HepG2 (cell line): ENCODE measurements around the gene CPAMD8. TPM values are rescaled to one million over a fixed set of nuclear protein-coding genes. Genes with fewer than 3 reads are reported as not detected.

ENCODE experiments used
- ATAC-seq: fragments of 200-7000 bp; cut with Tn5 transposase; 3 replicates; pipeline ENCODE4 v1.9.1; 2020; ENCODE audit warnings: mild to moderate bottlenecking, moderate library complexity
- BruUV-seq: library from RNA; stranded (reverse); fragments of 400-500 nt; replicated peaks from 2 replicates; lab custom pipeline; 2021; lab: Mats Ljungman, UMichigan
- CTCF ChIA-PET: fragments of 300-600 bp; formaldehyde crosslinking; extraction: SDS; loops from one replicate; lab custom pipeline; 2021; ENCODE audit warnings: low total read pairs, inconsistent platforms, low intra/inter-chr PET ratio; lab: Yijun Ruan, JAX
- POLR2A ChIA-PET: fragments of 350-600 bp; sonication (Branson Sonifier 250); formaldehyde crosslinking; loops from one replicate; lab custom pipeline; 2020; ENCODE audit warnings: antibody characterized with exemption, inconsistent platforms; lab: Yijun Ruan, JAX
- DNase-seq: peaks from one replicate; pipeline ENCODE4 v3.0.0-alpha.2; 2015; ENCODE audit warnings: low spot score
- FAIRE-seq: peaks from 3 replicates; lab custom pipeline; 2011; peaks lifted over from hg19 to GRCh38; lab: Jason Lieb, UNC
- H2AFZ ChIP-seq: one replicate; pipeline ENCODE4 v1.6.1; 2011; ENCODE audit warnings: low read length, inconsistent platforms
- H3K27ac ChIP-seq: fragments of 300-600 bp; 3 replicates; pipeline ENCODE4 v1.8.0; 2011; ENCODE audit warnings: mixed run types, mild to moderate bottlenecking, mixed read lengths, low read length, inconsistent platforms; ENCODE audit not compliant: insufficient read depth; ENCODE audit errors: extremely low read length
- H3K27me3 ChIP-seq, 2 experiments: fragments of 200-600 bp in 1 of 2; 2 replicates in 1 of 2; 3 replicates in 1 of 2; pipeline versions ENCODE4 v1.6.0 to v1.8.0; 2011; ENCODE audit warnings: low read length in 2 of 2, mild to moderate bottlenecking in 2 of 2, moderate library complexity in 2 of 2, inconsistent platforms in 1 of 2; ENCODE audit not compliant: insufficient read depth in 2 of 2, control insufficient read depth in 1 of 2
- H3K36me3 ChIP-seq, 2 experiments: fragments of 200-600 bp in 1 of 2; replicated peaks in 1 of 2; 2 replicates in 1 of 2; 3 replicates in 1 of 2; pipeline versions ENCODE4 v1.5.1 to v1.8.0; 2011; ENCODE audit warnings: low read length in 2 of 2, inconsistent platforms in 1 of 2; ENCODE audit not compliant: insufficient read depth in 2 of 2, control insufficient read depth in 1 of 2
- H3K4me1 ChIP-seq: 2 replicates; pipeline ENCODE4 v1.5.1; 2012; ENCODE audit warnings: low read length, inconsistent platforms; ENCODE audit not compliant: insufficient read depth
- H3K4me2 ChIP-seq: 2 replicates; pipeline ENCODE4 v1.6.0; 2011; ENCODE audit warnings: low read depth, low read length, inconsistent platforms
- H3K4me3 ChIP-seq, 3 experiments: fragments of 200-600 bp in 1 of 3; sonication (generic), shearing (Covaris generic) in 1 of 3; replicated peaks in 1 of 3; 2 replicates each; pipeline ENCODE4 v1.5.1; 2011 to 2016; ENCODE audit warnings: low read length in 3 of 3, inconsistent platforms in 2 of 3, low read depth in 2 of 3, mild to moderate bottlenecking in 2 of 3, control low read depth in 1 of 3, mixed read lengths in 1 of 3; ENCODE audit not compliant: insufficient read depth in 1 of 3
- H3K79me2 ChIP-seq: one replicate; pipeline ENCODE4 v1.6.1; 2011; ENCODE audit warnings: low read length, inconsistent platforms; ENCODE audit not compliant: insufficient read depth
- H3K9ac ChIP-seq: 2 replicates; pipeline ENCODE4 v1.6.0; 2011; ENCODE audit warnings: mild to moderate bottlenecking, low read depth, low read length, inconsistent platforms; ENCODE audit not compliant: insufficient read depth
- H3K9me3 ChIP-seq: 2 replicates; pipeline ENCODE4 v1.5.1; 2012; ENCODE audit warnings: mild to moderate bottlenecking, low read length
- H4K20me1 ChIP-seq: 2 replicates; pipeline ENCODE4 v1.6.0; 2011; ENCODE audit warnings: inconsistent platforms, mild to moderate bottlenecking, low read length, moderate library complexity; ENCODE audit not compliant: insufficient read depth
- HMG20B ChIP-seq: conservative IDR thresholded peaks from 2 replicates; pipeline ENCODE4 v1.6.1; 2016; ENCODE audit warnings: missing genetic modification reagents, missing compliant biosample characterization
- JUNB ChIP-seq: sonication (generic); formaldehyde crosslinking; IDR thresholded peaks from 2 replicates; pipeline ENCODE4 v1.8.0; 2022; ENCODE audit warnings: missing genetic modification reagents, mild to moderate bottlenecking, borderline replicate concordance
- LCORL ChIP-seq, 2 experiments: fragments of 450-650 bp in 1 of 2; sonication (generic) in 1 of 2; formaldehyde crosslinking in 1 of 2; IDR thresholded peaks; 2 replicates each; pipeline versions ENCODE4 v1.5.0 to v1.6.1; 2017 to 2020; ENCODE audit warnings: antibody characterized with exemption in 1 of 2, missing genetic modification reagents in 1 of 2
- NCOR1 ChIP-seq: fragments of 200-600 bp; sonication (generic); IDR thresholded peaks from 2 replicates; pipeline ENCODE4 v1.7.0; 2017; ENCODE audit warnings: antibody characterized with exemption, low read length, borderline replicate concordance
- ONECUT2 ChIP-seq: sonication (generic); formaldehyde crosslinking; IDR thresholded peaks from 2 replicates; pipeline ENCODE4 v1.4.0; 2020; ENCODE audit warnings: missing genetic modification reagents
- PAX8 ChIP-seq: sonication (generic); formaldehyde crosslinking; IDR thresholded peaks from 2 replicates; pipeline ENCODE4 v1.8.0; 2022; ENCODE audit warnings: mild to moderate bottlenecking, missing genetic modification reagents, borderline replicate concordance
- SNRNP70 ChIP-seq: fragments of 200-400 bp; formaldehyde crosslinking; IDR thresholded peaks from 2 replicates; pipeline ENCODE4 v1.6.1; 2017; ENCODE audit warnings: mild to moderate bottlenecking, low read depth, low read length, moderate library complexity
- SRSF9 ChIP-seq: fragments of 200-400 bp; formaldehyde crosslinking; IDR thresholded peaks from 2 replicates; pipeline ENCODE4 v1.6.1; 2018; ENCODE audit warnings: borderline replicate concordance, mild to moderate bottlenecking, low read depth, low read length; ENCODE audit not compliant: insufficient read depth, poor library complexity, severe bottlenecking
- TOE1 ChIP-seq: sonication (generic); formaldehyde crosslinking; IDR thresholded peaks from 2 replicates; pipeline ENCODE4 v1.4.0; 2020; ENCODE audit warnings: mild to moderate bottlenecking, missing genetic modification reagents
- ZNF180 ChIP-seq: sonication (generic); formaldehyde crosslinking; IDR thresholded peaks from 2 replicates; pipeline ENCODE4 v1.4.0; 2020; ENCODE audit warnings: low read depth, missing genetic modification reagents, borderline replicate concordance
- ZNF335 ChIP-seq: sonication (generic); formaldehyde crosslinking; IDR thresholded peaks from 2 replicates; pipeline ENCODE4 v1.4.0; 2020; ENCODE audit warnings: missing genetic modification reagents
- ZNF354B ChIP-seq: sonication (generic); formaldehyde crosslinking; IDR thresholded peaks from 2 replicates; pipeline ENCODE4 v1.8.0; 2022; ENCODE audit warnings: mild to moderate bottlenecking, missing genetic modification reagents
- ZNF446 ChIP-seq: sonication (generic); formaldehyde crosslinking; IDR thresholded peaks from 2 replicates; pipeline ENCODE4 v1.5.0; 2020; ENCODE audit warnings: mild to moderate bottlenecking, missing genetic modification reagents
- ZNF572 ChIP-seq: sonication (generic); formaldehyde crosslinking; IDR thresholded peaks from 2 replicates; pipeline ENCODE4 v1.5.1; 2020; ENCODE audit warnings: mild to moderate bottlenecking, missing genetic modification reagents
- ZNF577 ChIP-seq: sonication (generic); formaldehyde crosslinking; IDR thresholded peaks from 2 replicates; pipeline ENCODE4 v1.4.0; 2020; ENCODE audit warnings: mild to moderate bottlenecking, low read depth, missing genetic modification reagents, borderline replicate concordance
- ZNF644 ChIP-seq: IDR thresholded peaks from 2 replicates; pipeline ENCODE4 v1.6.1; 2016; ENCODE audit warnings: low read depth
- WGBS: methylation state at CpG from one replicate; pipeline ENCODE4 v1.1.6; 2017; ENCODE audit warnings: low lambda C conversion rate; 5-methylcytosine and 5-hydroxymethylcytosine counted together
- in situ Hi-C: cut with HindIII; loops from 2 replicates; pipeline ENCODE4 v1.10.0; 2017; ENCODE audit warnings: low pct_unique_long_range_greater_than_20kb; ENCODE audit not compliant: extremely low pct_ligation_motif_present
- intact Hi-C: fragments of 100-400 bp; cut with micrococcal nuclease; formaldehyde crosslinking; loops from one replicate; pipeline ENCODE4 v1.10.0; 2022; ENCODE audit not compliant: unreplicated experiment
- polyA plus RNA-seq, 8 experiments: library from polyadenylated mRNA; depleted of rRNA in 3 of 8; stranded (reverse) in 7 of 8; unstranded in 1 of 8; fragments of >200 nt; fragmentation: Illumina TruSeq in 4 of 8; extraction: Trizol in 4 of 8; gene quantifications; 2 replicates each; pipeline versions ENCODE4 v1.2.1 to v1.2.3, GENCODE V29; 2011 to 2016; ENCODE audit warnings: low read depth in 4 of 8, missing spikeins in 1 of 8, mixed read lengths in 1 of 8; ENCODE audit not compliant: insufficient read depth in 1 of 8
- total RNA-seq, 5 experiments: library from RNA; depleted of rRNA; stranded (reverse); fragments of >200 nt; fragmentation: Illumina TruSeq; extraction: Trizol; gene quantifications; 2 replicates each; pipeline ENCODE4 v1.2.3, GENCODE V29; 2016; ENCODE audit warnings: low read depth in 1 of 5
- TF ChIP-seq, protein P1 (sequence below): sonication (generic); formaldehyde crosslinking; IDR thresholded peaks from 2 replicates; pipeline ENCODE4 v1.5.1; 2020; ENCODE audit warnings: mild to moderate bottlenecking, missing genetic modification reagents, borderline replicate concordance
- TF ChIP-seq, protein P2 (sequence below): conservative IDR thresholded peaks from 2 replicates; pipeline ENCODE4 v1.6.1; 2018; ENCODE audit warnings: missing genetic modification reagents
- TF ChIP-seq, protein P3 (sequence below): sonication (generic); formaldehyde crosslinking; IDR thresholded peaks from 2 replicates; pipeline ENCODE4 v1.4.0; 2020; ENCODE audit warnings: mild to moderate bottlenecking, missing genetic modification reagents, borderline replicate concordance

CPAMD8 gene
- total and polyA plus RNA-seq, 2 of the 13 experiments (the other 11 are each of a cell fraction or from before 2014, with no cell fraction given): 0.29 to 0.34 TPM

DNA sequence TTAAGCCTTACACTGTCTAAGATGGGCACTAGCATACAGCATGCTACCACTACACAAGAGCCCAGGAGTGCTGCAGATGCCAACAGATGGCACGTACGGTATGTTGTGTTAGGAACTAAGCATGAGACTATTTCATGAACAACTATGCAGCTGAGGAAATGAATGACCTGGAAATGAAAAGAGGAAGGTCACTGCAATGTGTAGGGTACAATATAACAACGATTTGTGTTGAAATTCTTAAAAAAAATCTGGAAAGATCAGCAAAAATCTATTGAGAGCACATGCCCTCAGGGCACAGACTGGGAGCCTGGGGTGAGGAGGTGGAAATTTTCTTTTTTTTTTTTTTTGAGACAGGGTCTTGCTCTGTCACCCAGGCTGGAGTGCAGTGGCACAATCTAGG is 34.2 kb upstream of the CPAMD8 start:
- no peaks in the 10 kb centered on the region for H3K4me1 ChIP-seq
- intact Hi-C loops (no loop called here), in situ Hi-C loops (no loop called here)
- H3K4me3 ChIP-seq: no peak overlapping the region
- TF ChIP-seq ZNF180: no peak
- TF ChIP-seq PAX8 (CRISPR knock-in tag): no peak
- no peak for TF ChIP-seq ZNF577
- no peak for TF ChIP-seq ZNF354B
- no peak for TF ChIP-seq ZNF335 (CRISPR knock-in tag)
- TF ChIP-seq JUNB (CRISPR knock-in tag): no peak
- no peak for TF ChIP-seq SRSF9
- TF ChIP-seq, protein P1, sequence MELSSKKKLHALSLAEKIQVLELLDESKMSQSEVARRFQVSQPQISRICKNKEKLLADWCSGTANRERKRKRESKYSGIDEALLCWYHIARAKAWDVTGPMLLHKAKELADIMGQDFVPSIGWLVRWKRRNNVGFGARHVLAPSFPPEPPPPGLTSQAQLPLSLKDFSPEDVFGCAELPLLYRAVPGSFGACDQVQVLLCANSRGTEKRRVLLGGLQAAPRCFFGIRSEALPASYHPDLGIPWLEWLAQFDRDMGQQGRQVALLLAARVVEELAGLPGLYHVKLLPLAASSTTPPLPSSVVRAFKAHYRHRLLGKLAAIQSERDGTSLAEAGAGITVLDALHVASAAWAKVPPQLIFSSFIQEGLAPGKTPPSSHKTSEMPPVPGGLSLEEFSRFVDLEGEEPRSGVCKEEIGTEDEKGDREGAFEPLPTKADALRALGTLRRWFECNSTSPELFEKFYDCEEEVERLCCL (CRISPR knock-in tag): no peak
- TF ChIP-seq ZNF644: no peak
- no peak for TF ChIP-seq NCOR1
- TF ChIP-seq ZNF572 (CRISPR knock-in tag): no peak
- TF ChIP-seq HMG20B (CRISPR knock-in tag): no peak
- TF ChIP-seq SNRNP70: no peak
- no peak for TF ChIP-seq ONECUT2 (CRISPR knock-in tag)
- TF ChIP-seq, protein P2, sequence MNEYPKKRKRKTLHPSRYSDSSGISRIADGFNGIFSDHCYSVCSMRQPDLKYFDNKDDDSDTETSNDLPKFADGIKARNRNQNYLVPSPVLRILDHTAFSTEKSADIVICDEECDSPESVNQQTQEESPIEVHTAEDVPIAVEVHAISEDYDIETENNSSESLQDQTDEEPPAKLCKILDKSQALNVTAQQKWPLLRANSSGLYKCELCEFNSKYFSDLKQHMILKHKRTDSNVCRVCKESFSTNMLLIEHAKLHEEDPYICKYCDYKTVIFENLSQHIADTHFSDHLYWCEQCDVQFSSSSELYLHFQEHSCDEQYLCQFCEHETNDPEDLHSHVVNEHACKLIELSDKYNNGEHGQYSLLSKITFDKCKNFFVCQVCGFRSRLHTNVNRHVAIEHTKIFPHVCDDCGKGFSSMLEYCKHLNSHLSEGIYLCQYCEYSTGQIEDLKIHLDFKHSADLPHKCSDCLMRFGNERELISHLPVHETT (CRISPR knock-in tag): no peak
- no peak for TF ChIP-seq ZNF446 (CRISPR knock-in tag)
- TF ChIP-seq, protein P3, sequence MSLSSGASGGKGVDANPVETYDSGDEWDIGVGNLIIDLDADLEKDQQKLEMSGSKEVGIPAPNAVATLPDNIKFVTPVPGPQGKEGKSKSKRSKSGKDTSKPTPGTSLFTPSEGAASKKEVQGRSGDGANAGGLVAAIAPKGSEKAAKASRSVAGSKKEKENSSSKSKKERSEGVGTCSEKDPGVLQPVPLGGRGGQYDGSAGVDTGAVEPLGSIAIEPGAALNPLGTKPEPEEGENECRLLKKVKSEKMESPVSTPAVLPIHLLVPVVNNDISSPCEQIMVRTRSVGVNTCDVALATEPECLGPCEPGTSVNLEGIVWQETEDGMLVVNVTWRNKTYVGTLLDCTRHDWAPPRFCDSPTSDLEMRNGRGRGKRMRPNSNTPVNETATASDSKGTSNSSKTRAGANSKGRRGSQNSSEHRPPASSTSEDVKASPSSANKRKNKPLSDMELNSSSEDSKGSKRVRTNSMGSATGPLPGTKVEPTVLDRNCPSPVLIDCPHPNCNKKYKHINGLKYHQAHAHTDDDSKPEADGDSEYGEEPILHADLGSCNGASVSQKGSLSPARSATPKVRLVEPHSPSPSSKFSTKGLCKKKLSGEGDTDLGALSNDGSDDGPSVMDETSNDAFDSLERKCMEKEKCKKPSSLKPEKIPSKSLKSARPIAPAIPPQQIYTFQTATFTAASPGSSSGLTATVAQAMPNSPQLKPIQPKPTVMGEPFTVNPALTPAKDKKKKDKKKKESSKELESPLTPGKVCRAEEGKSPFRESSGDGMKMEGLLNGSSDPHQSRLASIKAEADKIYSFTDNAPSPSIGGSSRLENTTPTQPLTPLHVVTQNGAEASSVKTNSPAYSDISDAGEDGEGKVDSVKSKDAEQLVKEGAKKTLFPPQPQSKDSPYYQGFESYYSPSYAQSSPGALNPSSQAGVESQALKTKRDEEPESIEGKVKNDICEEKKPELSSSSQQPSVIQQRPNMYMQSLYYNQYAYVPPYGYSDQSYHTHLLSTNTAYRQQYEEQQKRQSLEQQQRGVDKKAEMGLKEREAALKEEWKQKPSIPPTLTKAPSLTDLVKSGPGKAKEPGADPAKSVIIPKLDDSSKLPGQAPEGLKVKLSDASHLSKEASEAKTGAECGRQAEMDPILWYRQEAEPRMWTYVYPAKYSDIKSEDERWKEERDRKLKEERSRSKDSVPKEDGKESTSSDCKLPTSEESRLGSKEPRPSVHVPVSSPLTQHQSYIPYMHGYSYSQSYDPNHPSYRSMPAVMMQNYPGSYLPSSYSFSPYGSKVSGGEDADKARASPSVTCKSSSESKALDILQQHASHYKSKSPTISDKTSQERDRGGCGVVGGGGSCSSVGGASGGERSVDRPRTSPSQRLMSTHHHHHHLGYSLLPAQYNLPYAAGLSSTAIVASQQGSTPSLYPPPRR (CRISPR knock-in tag): no peak
- TF ChIP-seq TOE1 (CRISPR knock-in tag): no peak
- TF ChIP-seq LCORL (IDR thresholded peaks at IDR 0.05): no peak
- no peak for TF ChIP-seq LCORL (CRISPR knock-in tag; IDR thresholded peaks at IDR 0.05)
- H3K9ac ChIP-seq: no peak overlapping the region
- POLR2A ChIA-PET: no interaction called here
- BruUV-seq: no TSS peak
- CTCF ChIA-PET: no interaction called here
- 95% methylated on average over 3 of the region's 3 CpGs for WGBS
- no peak overlapping the region for H3K4me2 ChIP-seq
- H3K36me3 ChIP-seq: peaks cover 19 to 46% of the 10 kb centered on the region in 2 experiments; a peak in 4 of 5 replicates
- no peak for FAIRE-seq
- H3K9me3 ChIP-seq: peaks cover 4% of the 10 kb centered on the region; the same call in 1 of the 2 replicates
- peaks cover 11% of the 10 kb centered on the region for H3K79me2 ChIP-seq
- no peaks in the 10 kb centered on the region for H3K27me3 ChIP-seq
- no peak for ATAC-seq
- H4K20me1 ChIP-seq: no peaks in the 10 kb centered on the region; the same call in 1 of the 2 replicates
- no peak for DNase-seq
- no peak overlapping the region for H2AFZ ChIP-seq
- H3K27ac ChIP-seq: no peak overlapping the region
